MG63 (cell line): Measurements from ENCODE around the gene MDM4. TPM values are rescaled to one million over a fixed set of nuclear protein-coding genes. Genes with fewer than 3 reads are reported as not detected.
"Not testable (repeated sequence)": the region's sequence is repeated elsewhere in the genome, so short reads cannot be mapped to it uniquely, and the experiment has no call there.

Experiments
- DNase-seq: peaks from one replicate; pipeline ENCODE4 v3.0.0-alpha.2; 2020
- H3K27me3 ChIP-seq: fragments of 250-450 bp; sonication (Bioruptor Pico); 2 replicates; pipeline ENCODE4 v1.5.1; 2020; ENCODE audit warnings: mild to moderate bottlenecking, moderate library complexity
- H3K36me3 ChIP-seq: fragments of 250-450 bp; sonication (Bioruptor Pico); 2 replicates; pipeline ENCODE4 v1.5.1; 2020; ENCODE audit warnings: mild to moderate bottlenecking, moderate library complexity
- H3K4me3 ChIP-seq: fragments of 250-450 bp; sonication (Bioruptor Pico); 2 replicates; pipeline ENCODE4 v1.5.1; 2020; ENCODE audit warnings: mild to moderate bottlenecking, moderate library complexity
- H3K9me3 ChIP-seq: fragments of 250-450 bp; sonication (Bioruptor Pico); 2 replicates; pipeline ENCODE4 v1.5.1; 2020; ENCODE audit warnings: mild to moderate bottlenecking, moderate library complexity
- total RNA-seq: library from RNA; depleted of rRNA; stranded (reverse); fragments of >200 nt; shearing (Covaris generic); gene quantifications from 2 replicates; pipeline ENCODE4 v1.2.3, GENCODE V29; 2014; ENCODE audit warnings: low replicate concordance

Gene MDM4
- total RNA-seq, 1 experiment from 2014 or later: 6.6 TPM

DNA sequence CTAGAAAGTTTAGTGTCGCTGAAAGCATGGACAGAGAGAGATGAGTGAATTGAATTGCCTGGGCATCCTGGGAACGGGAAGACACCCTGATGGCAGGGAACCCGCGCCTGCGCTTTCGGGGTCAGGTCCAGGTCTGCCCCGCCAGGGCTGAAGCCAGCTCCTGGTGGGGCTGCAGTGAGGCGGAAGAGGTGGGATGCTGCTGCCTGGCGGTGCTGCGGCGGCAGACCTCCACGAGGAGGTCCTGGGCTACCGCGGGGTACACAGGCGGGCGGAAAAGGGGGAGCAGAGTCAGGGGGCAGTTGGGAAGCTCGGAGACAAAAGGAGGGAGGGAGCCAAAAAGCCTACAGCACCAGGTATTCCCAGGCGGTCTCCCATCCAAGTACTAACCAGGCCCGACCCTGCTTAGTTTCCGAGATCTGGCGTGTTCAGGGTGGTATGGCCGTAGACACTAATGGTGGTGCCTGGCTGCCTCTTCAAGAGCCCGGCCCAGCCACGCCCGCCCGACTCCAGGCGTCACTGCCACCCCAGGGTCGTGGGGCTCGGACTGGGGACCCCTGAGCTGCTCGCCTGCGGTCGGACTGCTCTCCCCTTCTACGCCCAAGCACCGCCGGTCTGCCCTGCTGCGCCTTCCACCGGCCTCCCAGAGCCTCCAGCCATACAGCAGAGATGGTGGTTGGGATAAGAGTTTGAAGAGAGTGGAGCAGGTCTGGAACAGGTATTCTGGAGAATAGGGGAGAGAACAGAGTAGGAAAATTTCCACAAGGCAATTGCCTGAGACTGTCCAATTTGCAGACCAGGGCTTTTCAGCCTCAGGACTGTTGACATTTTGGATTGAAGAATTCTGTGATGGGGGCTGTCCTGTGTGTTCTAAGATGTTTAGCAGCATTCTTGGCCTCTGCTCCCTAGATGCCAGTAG is 46.1 kb downstream of the MDM4 start:
- H3K9me3 ChIP-seq: no peaks in the 10 kb centered on the region
- H3K27me3 ChIP-seq: no peaks in the 10 kb centered on the region
- H3K36me3 ChIP-seq: peaks cover 25% of the 10 kb centered on the region
- no peak overlapping the region for H3K4me3 ChIP-seq
- DNase-seq: no peak

DNA sequence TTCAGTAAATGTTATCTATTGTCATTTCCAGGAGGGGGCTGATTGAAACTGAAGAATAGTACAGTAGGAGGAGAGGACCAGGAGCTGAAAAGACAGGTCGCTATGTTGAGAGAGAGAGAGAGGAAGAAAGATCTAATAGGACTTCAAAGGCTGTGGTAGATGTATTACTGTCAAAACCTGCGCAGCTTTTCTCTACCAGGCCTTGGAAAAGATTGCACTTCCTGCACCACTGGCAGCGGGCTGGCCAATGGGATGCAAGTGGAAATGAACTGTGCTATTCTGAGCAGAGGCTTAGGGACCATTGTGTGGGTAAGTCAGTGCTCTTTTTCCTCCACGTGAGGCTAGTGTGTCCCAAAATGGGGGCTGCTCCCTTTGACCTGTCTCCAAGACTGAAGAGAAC is 47.1 kb downstream of the MDM4 start:
- Histone ChIP-seq H3K36me3 (peaks cover 21% of the 10 kb centered on the region), H3K9me3 (no peaks in the 10 kb centered on the region), H3K27me3 (no peaks in the 10 kb centered on the region), H3K4me3 (no peak overlapping the region)
- DNase-seq: no peak

DNA sequence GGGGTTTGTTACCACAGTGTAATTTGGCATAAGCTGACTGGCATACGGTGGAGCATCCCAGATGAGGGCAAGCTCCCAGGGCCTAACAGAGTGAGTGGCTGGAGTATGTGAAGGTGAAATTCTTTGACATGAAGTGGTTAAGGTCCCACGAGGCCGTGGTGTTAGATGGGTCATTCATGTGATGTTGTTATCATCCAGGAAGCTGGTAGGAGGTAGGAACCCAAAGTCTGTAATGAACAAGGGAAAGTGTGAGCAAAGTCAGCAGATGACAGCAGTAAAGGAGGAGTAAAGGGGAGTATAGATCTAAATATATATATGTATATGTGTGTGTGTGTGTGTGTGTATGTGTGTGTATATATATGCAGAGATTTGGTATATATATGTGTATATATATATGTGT is 47.6 kb downstream of the MDM4 start:
- H3K9me3 ChIP-seq: no peaks in the 10 kb centered on the region
- no peak overlapping the region for H3K4me3 ChIP-seq
- DNase-seq: no peak
- H3K36me3 ChIP-seq: peaks cover 16% of the 10 kb centered on the region
- H3K27me3 ChIP-seq: no peaks in the 10 kb centered on the region

DNA sequence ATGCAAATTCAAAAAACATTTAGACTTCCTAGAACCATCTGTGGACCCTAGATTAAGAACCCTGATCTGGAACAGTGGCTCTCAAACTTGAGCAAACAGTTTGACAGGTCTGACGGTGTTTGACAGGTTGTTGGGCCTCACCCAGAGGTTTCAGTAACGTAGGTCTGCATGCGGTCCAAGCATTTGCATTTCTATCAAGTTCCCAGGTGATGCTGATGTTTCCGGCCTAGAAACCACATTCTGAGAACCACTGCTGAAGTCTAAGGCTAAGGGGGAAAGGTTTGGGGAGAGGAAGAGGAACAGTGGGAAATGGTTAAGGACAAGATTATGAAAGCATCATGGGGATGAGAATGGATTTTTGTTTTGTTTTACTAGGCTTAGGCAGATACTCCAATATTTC is 48.6 kb downstream of the MDM4 start:
- Histone ChIP-seq H3K9me3 (peaks cover 6% of the 10 kb centered on the region), H3K27me3 (no peaks in the 10 kb centered on the region), H3K4me3 (no peak overlapping the region), H3K36me3 (peaks cover 13% of the 10 kb centered on the region)
- DNase-seq: no peak

DNA sequence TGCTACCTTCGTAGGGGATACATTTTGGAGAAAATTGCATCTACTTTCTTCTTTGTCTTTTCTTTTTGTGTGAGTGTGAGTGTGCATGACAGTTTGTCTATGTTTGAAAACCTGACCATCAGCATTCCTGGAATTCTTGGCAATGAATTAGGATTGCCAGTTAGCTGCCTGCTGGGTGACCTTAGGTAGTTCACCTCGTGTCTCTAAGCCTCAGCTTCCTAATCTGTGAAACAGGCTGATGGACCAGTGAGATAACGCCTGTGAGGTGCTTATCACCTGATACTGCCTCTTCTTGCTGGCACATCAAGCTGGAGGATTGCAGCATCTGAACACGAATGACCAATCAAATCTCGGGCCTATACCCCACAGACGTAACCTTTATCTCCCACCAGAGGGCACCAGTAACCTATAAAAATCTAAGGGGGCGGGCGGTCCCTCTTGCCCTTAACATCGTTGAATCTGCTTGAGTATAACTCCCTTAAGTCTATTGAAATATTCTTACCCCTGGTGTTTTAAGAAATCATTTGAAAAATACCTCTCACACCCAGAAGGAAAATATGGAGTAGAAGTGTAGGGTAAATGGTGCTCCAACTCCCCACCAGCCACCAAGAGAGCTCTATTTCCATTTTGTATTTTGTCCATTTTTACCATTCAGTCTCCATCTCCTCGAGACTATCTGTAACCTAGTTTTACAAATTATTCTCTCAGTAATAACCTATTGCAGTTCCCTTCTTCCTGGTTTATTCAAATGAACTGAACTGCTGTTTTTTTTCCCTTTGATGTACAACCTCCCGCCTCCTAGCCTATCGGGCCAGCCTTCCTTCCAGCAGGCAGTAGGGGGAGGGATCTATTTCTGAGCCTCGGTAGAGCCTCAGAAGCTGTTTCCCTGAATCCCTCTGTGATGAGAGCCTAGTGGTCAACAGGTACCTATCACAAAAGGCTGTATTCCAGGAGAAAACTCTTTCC is 49.7 kb downstream of the MDM4 start:
- peak; percentile 44 for DNase-seq
- Histone ChIP-seq H3K9me3 (peaks cover 12% of the 10 kb centered on the region), H3K27me3 (no peaks in the 10 kb centered on the region), H3K36me3 (peaks cover 21% of the 10 kb centered on the region), H3K4me3 (no peak overlapping the region)

DNA sequence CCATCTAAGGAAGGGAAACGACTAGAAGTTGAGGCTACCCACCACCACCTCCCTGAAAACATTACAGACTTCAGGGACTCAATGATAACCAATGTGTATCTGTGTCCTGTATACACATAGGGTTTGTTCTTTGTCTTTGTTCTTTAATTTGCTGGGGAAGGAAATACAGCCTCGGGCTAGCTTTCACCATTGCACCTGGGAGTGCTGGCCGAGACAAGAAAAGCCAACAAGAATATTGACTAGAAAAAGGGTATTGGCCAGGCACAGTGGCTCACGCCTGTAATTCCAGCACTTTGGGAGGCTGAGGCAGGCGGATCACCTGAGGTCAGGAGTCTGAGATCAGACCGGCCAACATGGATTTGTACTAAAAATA is 50.4 kb downstream of the MDM4 start:
- Histone ChIP-seq H3K9me3 (peaks cover 12% of the 10 kb centered on the region), H3K4me3 (no peak overlapping the region), H3K36me3 (peaks cover 24% of the 10 kb centered on the region), H3K27me3 (no peaks in the 10 kb centered on the region)
- DNase-seq: no peak

DNA sequence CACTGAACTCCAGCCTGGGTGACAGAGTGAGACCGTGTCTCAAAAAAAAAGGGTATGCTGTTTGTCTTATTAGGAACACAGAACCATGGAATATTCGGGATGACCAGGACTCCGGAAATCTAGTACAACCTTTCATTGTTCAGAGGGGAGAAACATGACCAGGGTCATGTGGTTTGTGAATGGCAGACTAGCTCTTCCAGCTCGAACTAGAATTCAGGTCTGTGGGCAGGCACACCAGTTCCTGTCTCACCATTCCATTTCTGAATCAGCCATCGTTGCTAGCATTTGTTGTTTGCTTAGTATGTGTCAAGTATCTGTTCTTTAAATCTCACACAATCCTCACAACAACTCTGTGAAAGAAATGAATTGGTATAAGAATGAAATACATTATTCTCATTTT is 50.9 kb downstream of the MDM4 start:
- H3K9me3 ChIP-seq: peaks cover 12% of the 10 kb centered on the region
- H3K27me3 ChIP-seq: no peaks in the 10 kb centered on the region
- no peak overlapping the region for H3K4me3 ChIP-seq
- H3K36me3 ChIP-seq: peaks cover 27% of the 10 kb centered on the region
- no peak for DNase-seq

DNA sequence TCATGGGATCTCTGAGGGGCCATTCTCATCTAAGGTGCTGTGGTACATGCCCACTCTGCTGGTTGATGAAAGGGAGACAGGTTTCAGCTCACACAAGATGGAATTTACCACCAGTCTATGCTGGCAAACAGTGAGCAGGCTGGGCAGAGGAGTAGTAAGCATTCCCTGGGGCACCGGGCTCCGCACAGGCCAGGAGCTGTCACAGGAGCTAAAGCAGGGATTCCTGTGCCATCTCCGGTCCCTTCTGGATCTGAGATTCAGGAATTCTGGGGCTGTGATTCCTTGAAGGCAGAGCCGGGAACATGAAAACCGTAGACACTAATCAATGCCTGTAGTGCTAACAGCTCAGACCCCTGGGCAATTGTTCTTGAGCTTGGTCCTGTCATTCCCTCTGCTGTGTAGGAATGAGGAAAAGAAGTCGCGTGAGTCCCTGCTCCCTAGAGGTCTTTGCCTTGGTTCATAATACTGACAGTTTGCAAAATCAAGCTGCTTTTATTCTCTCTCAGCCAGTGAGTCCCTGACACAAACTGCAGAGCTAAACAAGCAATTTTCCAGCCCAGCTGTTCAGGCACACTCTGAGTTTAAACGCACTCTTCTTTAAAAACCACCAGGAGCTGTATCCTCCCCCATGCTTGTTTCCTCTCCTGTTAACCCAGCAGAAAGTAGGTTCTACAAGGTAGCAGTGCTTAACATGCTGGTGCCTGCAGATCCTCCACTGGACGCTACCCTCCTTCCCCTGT is 52.5 kb downstream of the MDM4 start:
- Histone ChIP-seq H3K36me3 (peaks cover 29% of the 10 kb centered on the region), H3K9me3 (peaks cover 12% of the 10 kb centered on the region), H3K4me3 (no peak overlapping the region), H3K27me3 (no peaks in the 10 kb centered on the region)
- no peak for DNase-seq

DNA sequence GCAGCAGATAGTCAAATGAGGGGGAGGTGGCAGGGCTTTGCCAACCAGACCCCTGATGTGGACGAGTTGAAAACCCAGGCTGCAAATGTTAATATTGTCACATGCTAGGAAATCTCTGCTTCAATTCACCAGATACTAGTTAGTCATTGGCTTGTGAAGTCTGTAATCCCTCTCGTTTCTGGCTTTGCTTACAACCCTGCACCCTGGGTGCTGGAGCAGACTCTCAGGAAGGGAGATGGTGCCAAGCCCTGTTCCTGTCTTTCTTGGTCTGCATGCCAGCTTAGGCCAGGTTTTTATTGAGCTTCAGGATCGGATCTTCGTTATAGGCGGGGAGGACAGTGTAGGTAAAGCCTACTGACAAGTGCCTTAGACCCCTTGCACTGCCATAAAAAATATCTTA is 53.3 kb downstream of the MDM4 start:
- Histone ChIP-seq H3K36me3 (peaks cover 29% of the 10 kb centered on the region), H3K27me3 (no peaks in the 10 kb centered on the region), H3K9me3 (peaks cover 12% of the 10 kb centered on the region)

DNA sequence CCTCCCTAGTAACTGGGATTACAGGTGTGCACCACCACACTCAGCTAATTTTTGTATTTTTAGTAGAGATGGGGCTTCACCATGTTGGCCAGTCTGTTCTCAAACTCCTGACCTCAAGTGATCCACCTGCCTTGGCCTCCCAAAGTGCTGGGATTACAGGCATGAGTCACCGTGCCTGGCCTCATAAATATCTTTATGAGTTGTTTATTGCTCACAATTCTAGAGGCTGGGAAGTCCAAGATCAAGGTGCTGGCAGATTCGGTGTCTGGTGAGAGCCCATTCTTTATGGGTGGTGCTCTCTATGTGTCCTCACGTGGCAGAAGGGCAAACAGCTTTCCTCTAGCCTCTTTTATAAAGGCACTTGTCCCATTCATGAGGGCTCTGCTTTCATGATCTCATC is 53.8 kb downstream of the MDM4 start:
- Histone ChIP-seq H3K9me3 (peaks cover 12% of the 10 kb centered on the region), H3K36me3 (peaks cover 29% of the 10 kb centered on the region)
- DNase-seq, H3K4me3 ChIP-seq, H3K27me3 ChIP-seq: not testable (repeated sequence)

More for the DNA sequence above, 53.3 kb downstream of the MDM4 start:
- DNase-seq: no peak
- no peak overlapping the region for H3K4me3 ChIP-seq

DNA sequence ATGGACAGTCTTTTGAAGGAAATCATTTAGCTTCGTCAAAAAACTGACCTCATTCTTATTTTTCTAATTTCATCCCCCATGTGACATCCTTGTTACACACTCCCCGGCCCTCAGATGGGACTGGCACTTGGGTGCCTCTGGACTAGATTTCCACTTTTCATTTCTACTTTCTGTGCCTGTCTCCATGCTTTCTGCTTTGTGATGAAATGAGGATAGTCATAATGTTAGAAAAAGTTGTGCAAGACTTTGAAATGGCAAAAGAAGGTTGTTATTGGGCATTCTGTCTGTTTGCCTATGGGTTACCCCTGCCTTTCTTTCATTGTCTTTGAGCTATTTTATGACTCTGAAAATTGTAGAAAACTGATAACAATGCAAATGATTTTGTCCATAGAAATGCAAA is 54.9 kb downstream of the MDM4 start:
- no peaks in the 10 kb centered on the region for H3K27me3 ChIP-seq
- H3K9me3 ChIP-seq: peaks cover 12% of the 10 kb centered on the region
- H3K4me3 ChIP-seq: no peak overlapping the region
- H3K36me3 ChIP-seq: peaks cover 29% of the 10 kb centered on the region
- no peak for DNase-seq

DNA sequence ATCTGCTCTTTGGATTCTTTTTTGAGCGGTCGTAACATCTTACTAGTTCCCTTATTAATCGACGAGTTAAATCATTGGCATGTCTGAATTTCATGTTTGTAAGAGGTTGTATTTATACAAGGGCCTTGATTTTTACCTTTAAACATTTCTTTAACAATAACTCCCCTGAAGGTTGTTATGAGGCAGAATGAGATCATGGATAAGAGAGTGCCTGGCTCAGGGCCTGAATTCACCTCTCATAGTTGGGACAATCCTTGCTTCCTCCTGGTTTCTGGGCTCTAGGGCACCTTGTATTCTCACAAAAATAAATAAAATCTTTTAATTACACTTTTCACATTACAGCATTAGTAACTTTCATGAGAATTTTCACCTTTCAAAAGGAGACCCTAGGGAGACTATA is 55.4 kb downstream of the MDM4 start:
- DNase-seq: no peak
- peaks cover 29% of the 10 kb centered on the region for H3K36me3 ChIP-seq
- H3K9me3 ChIP-seq: peaks cover 12% of the 10 kb centered on the region
- no peaks in the 10 kb centered on the region for H3K27me3 ChIP-seq
- no peak overlapping the region for H3K4me3 ChIP-seq

DNA sequence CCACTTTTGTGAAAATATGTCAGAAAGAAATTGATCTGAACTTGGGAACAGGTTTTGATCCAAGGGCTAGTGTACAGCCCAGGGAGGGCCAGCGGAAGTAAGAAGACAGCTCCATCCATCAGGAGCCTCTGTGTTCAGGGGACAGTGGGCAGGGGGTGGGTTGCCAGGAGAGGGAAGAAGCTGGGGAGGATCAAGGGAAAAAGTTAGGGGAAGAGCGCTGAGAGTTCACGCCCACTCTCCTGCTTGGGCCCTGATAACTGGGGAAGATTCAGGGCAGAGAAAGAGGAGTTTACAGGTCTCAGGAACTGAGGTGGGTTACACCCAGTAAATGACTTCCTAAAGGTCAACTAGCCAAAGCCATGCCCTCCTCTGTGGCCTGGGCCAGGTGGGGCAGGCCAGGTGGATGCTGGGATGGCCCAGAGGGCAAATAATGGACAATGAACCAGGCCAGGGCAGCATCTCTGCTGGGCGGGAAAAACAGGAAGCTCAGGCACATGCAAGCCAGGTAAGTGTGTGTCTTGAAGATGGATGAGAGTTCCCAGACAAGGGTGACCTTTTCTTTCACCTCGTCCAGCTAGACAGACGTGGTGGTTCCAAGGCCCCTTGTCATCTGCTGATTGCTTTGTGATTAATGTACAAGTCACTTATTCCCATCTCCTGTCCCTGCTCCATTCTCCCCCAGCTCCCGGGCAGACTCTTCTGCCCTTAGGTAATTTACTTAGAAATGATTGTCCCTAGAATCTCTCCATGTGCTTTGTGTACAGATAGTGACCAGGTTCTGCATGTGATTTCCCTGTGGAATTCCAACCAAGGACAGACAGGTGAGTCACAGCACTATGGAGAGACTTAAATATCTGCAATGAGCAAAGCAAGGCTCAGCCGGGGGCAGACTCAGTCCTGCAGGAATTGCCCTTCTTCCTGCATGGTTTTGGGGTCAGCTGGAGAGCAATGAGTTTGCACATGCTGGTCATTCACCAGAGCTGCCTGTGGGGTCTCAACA is 57.0 kb downstream of the MDM4 start:
- Histone ChIP-seq H3K36me3 (peaks cover 25% of the 10 kb centered on the region), H3K9me3 (peaks cover 12% of the 10 kb centered on the region), H3K27me3 (no peaks in the 10 kb centered on the region), H3K4me3 (no peak overlapping the region)
- no peak for DNase-seq

DNA sequence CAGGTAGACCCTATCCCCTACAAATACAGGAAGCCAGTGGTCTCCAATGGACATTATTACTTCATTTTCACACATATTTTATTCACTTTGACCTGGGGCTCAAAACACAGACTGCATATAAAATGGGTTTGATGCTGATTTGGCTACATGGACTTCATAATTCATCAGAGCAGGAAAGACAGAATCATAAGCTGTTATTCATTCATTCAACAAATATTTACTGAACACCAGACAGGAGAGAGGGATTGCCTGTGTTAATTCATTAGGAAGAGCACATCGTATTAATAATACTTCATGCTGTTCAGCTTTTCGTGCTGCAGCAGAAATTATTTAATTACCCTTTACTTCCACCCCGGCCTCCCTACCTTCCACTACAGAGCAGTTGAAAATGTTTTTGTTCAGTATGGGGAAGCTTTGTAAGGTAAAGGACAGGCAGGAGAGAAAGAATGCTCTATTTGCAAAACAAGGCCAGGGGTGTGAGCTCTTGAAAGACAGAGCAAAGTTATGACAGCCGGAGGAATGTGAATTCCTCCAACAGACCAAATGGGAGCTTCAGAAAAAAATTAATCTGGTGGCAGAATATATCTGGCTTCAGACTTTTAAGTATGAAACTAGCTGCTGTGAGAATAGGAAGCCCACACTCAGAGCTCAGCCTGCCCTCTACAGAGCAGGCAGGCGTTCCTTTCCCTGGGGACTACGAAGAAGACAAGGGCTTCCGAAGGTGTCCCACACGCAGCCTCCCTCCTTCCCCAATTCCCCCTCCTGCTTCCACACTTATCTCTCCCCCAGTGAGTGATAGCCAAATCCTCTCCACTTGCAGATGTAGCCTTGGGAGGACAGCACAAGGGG is 58.0 kb downstream of the MDM4 start:
- no peak overlapping the region for H3K4me3 ChIP-seq
- peaks cover 24% of the 10 kb centered on the region for H3K36me3 ChIP-seq
- no peaks in the 10 kb centered on the region for H3K27me3 ChIP-seq
- peaks cover 12% of the 10 kb centered on the region for H3K9me3 ChIP-seq
- no peak for DNase-seq

DNA sequence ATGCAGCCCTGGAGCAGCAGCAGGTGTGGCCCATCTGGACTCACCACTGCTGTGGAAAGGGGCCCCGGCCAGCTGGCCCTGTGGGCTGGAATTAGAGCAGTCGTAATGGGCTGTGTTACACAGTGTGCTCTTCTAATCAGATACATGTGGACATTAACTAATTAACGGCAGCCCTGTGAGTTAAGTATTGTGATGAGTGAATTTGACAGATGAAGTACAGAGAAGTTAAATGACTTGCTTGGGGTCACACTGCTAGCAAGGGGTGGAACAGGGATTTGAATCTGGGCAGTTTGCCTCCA is 58.6 kb downstream of the MDM4 start:
- no peak overlapping the region for H3K4me3 ChIP-seq
- H3K36me3 ChIP-seq: peaks cover 21% of the 10 kb centered on the region
- peaks cover 7% of the 10 kb centered on the region for H3K9me3 ChIP-seq
- no peaks in the 10 kb centered on the region for H3K27me3 ChIP-seq
- DNase-seq: no peak
